GM15510 (cell line): ENCODE measurements around the gene NLRP1.

Experiments used
- POLR2A ChIP-seq: IDR thresholded peaks from 3 replicates; pipeline ENCODE4 v1.6.1; 2011; ENCODE audit warnings: borderline replicate concordance; ENCODE audit not compliant: insufficient read length; ENCODE audit errors: extremely low read depth

Gene NLRP1

DNA sequence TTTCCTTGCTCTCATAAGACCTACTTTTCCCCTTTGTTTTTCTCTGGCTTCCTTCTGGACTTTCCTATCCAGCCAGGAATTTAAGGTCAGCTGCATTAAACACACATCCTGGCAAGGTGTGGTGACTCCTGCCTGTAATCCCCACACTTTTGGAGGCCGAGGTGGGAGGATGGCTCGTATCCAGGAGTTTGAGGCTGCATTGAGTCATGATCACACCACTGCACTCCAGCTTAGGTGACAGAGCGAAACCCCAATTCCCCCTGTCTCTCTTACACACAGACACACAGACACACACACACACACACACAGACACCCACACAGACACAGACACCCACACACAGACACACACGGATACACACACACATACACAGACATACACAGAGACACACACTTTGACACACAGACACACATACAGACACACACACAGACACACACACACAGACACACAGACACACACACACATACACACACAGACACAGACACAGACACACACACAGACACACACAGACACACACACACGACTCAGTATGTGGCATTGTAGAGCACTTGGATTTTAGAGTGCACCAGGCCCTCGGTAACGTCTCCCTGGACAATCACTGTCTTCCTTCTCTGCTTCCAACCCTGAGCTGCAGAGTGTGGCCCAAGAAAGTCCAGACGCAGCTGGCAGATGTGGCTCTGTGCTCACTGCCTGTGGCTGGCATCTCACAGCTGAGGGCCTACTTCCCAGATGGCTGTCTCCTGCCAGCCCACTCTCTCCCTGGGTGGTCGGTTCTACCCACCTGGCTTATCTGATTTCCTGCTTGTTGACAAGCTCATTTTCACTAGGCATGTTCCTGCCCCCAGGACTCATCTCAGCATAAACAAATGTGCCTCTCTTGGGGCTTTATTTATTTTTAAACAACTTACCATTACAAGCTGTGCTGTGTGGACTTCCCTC, 39.0 kb downstream of the NLRP1 start:
- no peak for TF ChIP-seq POLR2A

DNA sequence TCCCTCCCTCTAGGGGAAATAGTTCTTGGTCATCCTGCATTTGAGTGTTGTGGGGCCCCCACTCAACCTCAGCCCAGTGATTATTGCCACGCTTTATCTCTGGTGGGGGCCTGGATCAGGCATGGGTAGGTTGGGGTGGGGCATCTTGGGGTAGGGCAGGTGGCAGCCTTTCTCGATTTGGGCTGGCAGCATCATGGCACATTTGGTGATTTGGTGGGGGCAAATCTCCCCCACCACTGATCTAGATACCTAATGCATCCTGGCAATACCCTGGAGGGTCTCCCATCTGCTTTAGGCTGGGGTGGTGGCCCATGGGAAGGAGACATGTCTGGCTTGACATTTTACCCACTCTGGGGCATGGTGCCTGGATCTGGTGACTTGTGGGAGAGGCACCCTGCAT, 40.2 kb downstream of the NLRP1 start:
- TF ChIP-seq POLR2A = no peak

- no peak for TF ChIP-seq POLR2A
Measured at GRCh38 chr17:5541610-5542202, 42.6 kb downstream of the NLRP1 start.

GRCh38 chr17:5540321-5540720, 44.0 kb downstream of the NLRP1 start:
- TF ChIP-seq POLR2A = no peak

DNA sequence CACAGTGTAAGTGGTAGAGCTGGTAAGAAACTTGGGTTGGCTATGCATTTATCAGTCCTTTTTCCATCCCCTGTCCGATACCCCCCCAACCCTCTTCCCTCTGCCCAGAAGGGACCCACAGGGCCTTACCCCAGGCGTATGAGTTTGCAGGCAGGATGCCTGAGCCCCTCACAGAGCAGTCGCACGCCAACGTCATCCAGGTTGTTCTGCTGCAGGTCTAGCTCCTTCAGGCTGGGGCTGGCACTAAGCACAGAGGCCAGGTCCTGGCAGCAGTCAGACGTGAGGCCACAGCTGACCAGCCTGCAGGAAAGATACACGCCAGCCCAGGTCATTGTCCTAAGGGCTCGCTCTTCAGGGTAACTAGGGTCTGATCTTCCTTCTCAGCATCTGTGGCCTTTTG, 45.0 kb downstream of the NLRP1 start:
- no peak for TF ChIP-seq POLR2A

- TF ChIP-seq POLR2A = no peak
Measured at GRCh38 chr17:5536866-5537650, 47.3 kb downstream of the NLRP1 start.

GRCh38 chr17:5535436-5535835, 48.9 kb downstream of the NLRP1 start:
- no peak for TF ChIP-seq POLR2A

GRCh38 chr17:5533486-5534315, 50.6 kb downstream of the NLRP1 start:
- TF ChIP-seq POLR2A = no peak

- no peak for TF ChIP-seq POLR2A
Measured at GRCh38 chr17:5532581-5532980, 51.7 kb downstream of the NLRP1 start.

GRCh38 chr17:5531085-5531418, 53.3 kb downstream of the NLRP1 start:
- TF ChIP-seq POLR2A = no peak

- no peak for TF ChIP-seq POLR2A
Measured at GRCh38 chr17:5530265-5531084, 53.8 kb downstream of the NLRP1 start.

DNA sequence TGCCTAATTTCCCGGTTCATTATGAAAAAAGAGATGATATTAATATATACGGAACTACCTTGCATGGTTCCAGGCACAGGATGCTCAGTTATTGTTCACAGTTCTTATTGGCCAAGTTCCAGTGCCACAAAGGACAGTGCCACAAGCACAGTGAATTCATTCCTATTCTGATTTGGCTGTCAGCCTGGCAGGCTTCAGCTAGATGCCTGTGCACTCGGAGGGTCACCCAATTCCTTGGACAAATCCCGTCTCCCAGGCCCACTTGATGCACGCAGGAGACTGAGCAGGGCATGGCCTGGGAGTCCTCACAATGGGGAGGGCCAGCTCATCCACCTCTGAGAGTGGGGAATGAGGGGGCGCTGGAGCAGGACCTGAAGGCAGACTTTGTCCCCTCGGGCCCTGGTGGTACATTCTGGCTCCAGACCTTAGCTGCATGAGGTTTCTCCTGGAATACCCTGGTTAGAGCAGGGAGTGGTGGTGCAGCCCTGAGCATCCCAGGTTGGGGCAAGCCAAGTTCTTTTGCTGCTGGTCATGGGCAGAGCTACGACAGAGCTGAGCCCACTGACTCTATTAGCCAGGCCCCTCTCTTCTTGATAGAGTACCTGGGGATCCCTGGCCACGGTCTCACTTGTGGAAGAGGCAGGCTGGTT, 56.6 kb downstream of the NLRP1 start:
- no peak for TF ChIP-seq POLR2A
